ENCODE results near the gene NACC2.

- no peak for TF ChIP-seq CTCF (IDR thresholded peaks at IDR 0.05)
- no peak for TF ChIP-seq ZFX (IDR thresholded peaks at IDR 0.05; ENCODE audit: borderline replicate concordance)
These were observed 109.2 kb downstream of the NACC2 start for GRCh38 chr9:135985889-135986288.

Data from 22Rv1 (cell line).